ENCODE data around the gene ST3GAL5. TPM values are rescaled to one million over a fixed set of nuclear protein-coding genes. Genes with fewer than 3 reads are reported as not detected.

The ST3GAL5 gene
- total RNA-seq, 1 donor = 19.4 TPM

GRCh38 chr2:85915606-85916303, 27.0 kb upstream of the ST3GAL5 start:
- TF ChIP-seq CTCF (IDR thresholded peaks at IDR 0.05; ENCODE audit: insufficient read depth, low read length) = no peak
- no peak overlapping the region for H3K4me3 ChIP-seq (ENCODE audit: low read depth, low read length)
- peak; percentile 56 for DNase-seq (ENCODE audit: low read depth)

GRCh38 chr2:85914922-85915321, 26.1 kb upstream of the ST3GAL5 start:
- DNase-seq (ENCODE audit: low read depth) = no peak
- TF ChIP-seq CTCF (IDR thresholded peaks at IDR 0.05; ENCODE audit: insufficient read depth, low read length) = no peak
- H3K4me3 ChIP-seq (ENCODE audit: low read depth, low read length) = no peak overlapping the region

- DNase-seq (ENCODE audit: low read depth) = peak; percentile 82
- TF ChIP-seq CTCF (IDR thresholded peaks at IDR 0.05; ENCODE audit: insufficient read depth, low read length) = no peak
- no peak overlapping the region for H3K4me3 ChIP-seq (ENCODE audit: low read depth, low read length)
Observed at GRCh38 chr2:85913884-85914881, 25.4 kb upstream of the ST3GAL5 start.

DNA sequence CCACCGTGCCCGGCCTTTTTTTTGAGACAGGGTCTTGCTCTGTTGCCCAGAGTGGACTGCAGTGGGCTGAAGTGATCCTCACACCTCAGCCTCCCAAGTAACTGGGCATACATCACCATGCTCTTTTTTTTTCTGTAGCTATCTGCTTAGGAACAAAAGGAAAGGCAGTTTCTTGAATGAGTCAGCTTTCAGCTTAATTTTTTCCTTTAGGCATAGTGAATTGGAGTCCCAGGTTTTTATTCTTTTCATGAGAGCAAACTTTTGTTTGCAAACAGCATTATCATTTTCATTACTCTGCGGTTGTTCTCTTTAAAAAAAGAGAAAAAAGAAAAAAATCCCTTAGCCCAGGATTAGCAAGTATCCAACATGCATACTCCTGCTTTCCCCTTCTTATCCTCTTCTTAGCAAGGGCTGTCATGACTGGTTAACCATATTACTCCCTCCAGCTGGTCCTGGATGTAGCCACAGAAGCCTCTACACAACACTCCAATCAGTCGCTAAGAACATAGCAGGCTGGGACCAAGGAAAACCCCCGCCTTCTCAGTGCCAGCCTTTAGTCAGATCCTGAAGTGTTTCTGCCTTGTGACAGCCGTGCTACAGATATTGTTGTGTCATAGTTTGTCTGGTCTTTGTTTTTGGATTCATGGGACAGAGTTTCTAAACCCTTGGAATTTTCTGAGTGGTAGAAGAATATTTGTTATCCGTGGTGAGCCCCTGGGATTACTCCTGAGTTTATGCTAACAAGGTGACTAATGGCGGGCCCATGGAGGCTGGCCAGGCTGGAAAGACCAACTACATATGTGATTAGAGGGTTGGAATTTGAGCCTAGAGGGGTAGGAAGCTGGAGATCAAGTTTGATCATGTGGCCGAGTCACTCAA, 23.3 kb upstream of the ST3GAL5 start:
- no peak for TF ChIP-seq CTCF (IDR thresholded peaks at IDR 0.05; ENCODE audit: insufficient read depth, low read length)
- DNase-seq (ENCODE audit: low read depth) = peak; percentile 87
- H3K4me3 ChIP-seq (ENCODE audit: low read depth, low read length) = no peak overlapping the region

DNA sequence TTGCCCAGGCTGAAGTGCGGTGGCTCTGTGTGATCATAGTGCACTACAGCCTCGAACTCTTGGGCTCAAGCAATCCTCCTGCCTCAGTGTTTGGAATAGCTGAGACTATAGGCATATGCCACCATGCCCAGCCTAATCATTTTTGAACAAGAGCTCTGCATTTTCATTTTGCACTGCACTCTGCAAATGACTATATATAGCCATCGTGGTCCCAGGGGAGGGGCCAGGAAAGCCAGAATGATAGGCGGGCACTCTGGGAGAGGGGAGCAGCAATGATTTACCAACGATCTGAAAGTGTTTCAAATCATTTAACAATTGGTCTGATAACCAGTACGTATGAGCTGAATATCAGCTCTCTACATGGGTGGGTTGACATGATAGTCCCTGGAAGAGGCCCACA, 22.3 kb upstream of the ST3GAL5 start:
- no peak overlapping the region for H3K4me3 ChIP-seq (ENCODE audit: low read depth, low read length)
- DNase-seq (ENCODE audit: low read depth) = no peak
- TF ChIP-seq CTCF (IDR thresholded peaks at IDR 0.05; ENCODE audit: insufficient read depth, low read length) = no peak

DNA sequence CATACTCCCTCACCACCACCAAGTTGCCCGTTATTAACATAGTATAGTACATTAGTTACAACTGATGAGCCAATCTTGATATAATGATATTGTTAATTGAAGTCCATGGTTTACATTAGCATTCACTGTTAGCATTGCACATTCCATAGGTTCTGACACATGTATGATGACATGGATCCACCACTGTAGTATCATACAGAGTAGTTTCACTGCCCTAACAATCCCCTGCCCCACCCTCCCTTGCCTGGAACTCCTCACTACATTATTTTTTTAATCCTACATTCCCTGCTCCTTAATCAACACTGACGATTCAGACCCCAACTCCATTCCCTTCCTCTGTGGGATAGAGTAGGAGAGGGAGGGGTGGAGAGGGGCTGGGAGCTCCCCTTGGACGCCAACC, 20.2 kb upstream of the ST3GAL5 start:
- DNase-seq (ENCODE audit: low read depth) = no peak
- H3K4me3 ChIP-seq (ENCODE audit: low read depth, low read length) = no peak overlapping the region
- TF ChIP-seq CTCF (IDR thresholded peaks at IDR 0.05; ENCODE audit: insufficient read depth, low read length) = no peak
